HepG2 (cell line): ENCODE measurements around the gene JADE2. TPM values are rescaled to one million over a fixed set of nuclear protein-coding genes. Genes with fewer than 3 reads are reported as not detected.
A peak's percentile ranks its signal among the peaks of the same experiment; 100 is the strongest.

ENCODE experiments used
- ATAC-seq: fragments of 200-7000 bp; cut with Tn5 transposase; 3 replicates; pipeline ENCODE4 v1.9.1; 2020; ENCODE audit warnings: mild to moderate bottlenecking, moderate library complexity
- BruUV-seq: library from RNA; stranded (reverse); fragments of 400-500 nt; replicated peaks from 2 replicates; lab custom pipeline; 2021; lab: Mats Ljungman, UMichigan
- CTCF ChIA-PET: fragments of 300-600 bp; formaldehyde crosslinking; extraction: SDS; loops from one replicate; lab custom pipeline; 2021; ENCODE audit warnings: low total read pairs, inconsistent platforms, low intra/inter-chr PET ratio; lab: Yijun Ruan, JAX
- POLR2A ChIA-PET: fragments of 350-600 bp; sonication (Branson Sonifier 250); formaldehyde crosslinking; loops from one replicate; lab custom pipeline; 2020; ENCODE audit warnings: antibody characterized with exemption, inconsistent platforms; lab: Yijun Ruan, JAX
- DNase-seq: peaks from one replicate; pipeline ENCODE4 v3.0.0-alpha.2; 2015; ENCODE audit warnings: low spot score
- FAIRE-seq: peaks from 3 replicates; lab custom pipeline; 2011; peaks lifted over from hg19 to GRCh38; lab: Jason Lieb, UNC
- H2AFZ ChIP-seq: one replicate; pipeline ENCODE4 v1.6.1; 2011; ENCODE audit warnings: low read length, inconsistent platforms
- H3K27ac ChIP-seq: fragments of 300-600 bp; 3 replicates; pipeline ENCODE4 v1.8.0; 2011; ENCODE audit warnings: mixed run types, mild to moderate bottlenecking, mixed read lengths, low read length, inconsistent platforms; ENCODE audit not compliant: insufficient read depth; ENCODE audit errors: extremely low read length
- H3K27me3 ChIP-seq, 2 experiments: fragments of 200-600 bp in 1 of 2; 2 replicates in 1 of 2; 3 replicates in 1 of 2; pipeline versions ENCODE4 v1.6.0 to v1.8.0; 2011; ENCODE audit warnings: low read length in 2 of 2, mild to moderate bottlenecking in 2 of 2, moderate library complexity in 2 of 2, inconsistent platforms in 1 of 2; ENCODE audit not compliant: insufficient read depth in 2 of 2, control insufficient read depth in 1 of 2
- H3K36me3 ChIP-seq, 2 experiments: fragments of 200-600 bp in 1 of 2; replicated peaks in 1 of 2; 2 replicates in 1 of 2; 3 replicates in 1 of 2; pipeline versions ENCODE4 v1.5.1 to v1.8.0; 2011; ENCODE audit warnings: low read length in 2 of 2, inconsistent platforms in 1 of 2; ENCODE audit not compliant: insufficient read depth in 2 of 2, control insufficient read depth in 1 of 2
- H3K4me1 ChIP-seq: 2 replicates; pipeline ENCODE4 v1.5.1; 2012; ENCODE audit warnings: low read length, inconsistent platforms; ENCODE audit not compliant: insufficient read depth
- H3K4me2 ChIP-seq: 2 replicates; pipeline ENCODE4 v1.6.0; 2011; ENCODE audit warnings: low read depth, low read length, inconsistent platforms
- H3K4me3 ChIP-seq, 3 experiments: fragments of 200-600 bp in 1 of 3; sonication (generic), shearing (Covaris generic) in 1 of 3; replicated peaks in 1 of 3; 2 replicates each; pipeline ENCODE4 v1.5.1; 2011 to 2016; ENCODE audit warnings: low read length in 3 of 3, inconsistent platforms in 2 of 3, low read depth in 2 of 3, mild to moderate bottlenecking in 2 of 3, control low read depth in 1 of 3, mixed read lengths in 1 of 3; ENCODE audit not compliant: insufficient read depth in 1 of 3
- H3K79me2 ChIP-seq: one replicate; pipeline ENCODE4 v1.6.1; 2011; ENCODE audit warnings: low read length, inconsistent platforms; ENCODE audit not compliant: insufficient read depth
- H3K9ac ChIP-seq: 2 replicates; pipeline ENCODE4 v1.6.0; 2011; ENCODE audit warnings: mild to moderate bottlenecking, low read depth, low read length, inconsistent platforms; ENCODE audit not compliant: insufficient read depth
- H3K9me3 ChIP-seq: 2 replicates; pipeline ENCODE4 v1.5.1; 2012; ENCODE audit warnings: mild to moderate bottlenecking, low read length
- H4K20me1 ChIP-seq: 2 replicates; pipeline ENCODE4 v1.6.0; 2011; ENCODE audit warnings: inconsistent platforms, mild to moderate bottlenecking, low read length, moderate library complexity; ENCODE audit not compliant: insufficient read depth
- ARNT2 ChIP-seq: sonication (generic); formaldehyde crosslinking; IDR thresholded peaks from 2 replicates; pipeline ENCODE4 v1.8.0; 2022; ENCODE audit warnings: mild to moderate bottlenecking, low read depth, missing genetic modification reagents, moderate library complexity
- CBX2 ChIP-seq, 2 experiments: fragments of 200-600 bp in 1 of 2; sonication (generic); formaldehyde crosslinking in 1 of 2; IDR thresholded peaks; 2 replicates each; pipeline versions ENCODE4 v1.7.0 to v1.8.1; 2018 to 2022; ENCODE audit warnings: low read depth in 2 of 2, low read length in 1 of 2, mild to moderate bottlenecking in 1 of 2, missing genetic modification reagents in 1 of 2
- CREM ChIP-seq, 2 experiments: sonication (generic) in 1 of 2; formaldehyde crosslinking in 1 of 2; IDR thresholded peaks; 2 replicates each; pipeline versions ENCODE4 v1.4.0 to v1.6.1; 2016 to 2020; ENCODE audit warnings: antibody characterized with exemption in 1 of 2, mild to moderate bottlenecking in 1 of 2, missing genetic modification reagents in 1 of 2
- DMAP1 ChIP-seq: IDR thresholded peaks from 2 replicates; pipeline ENCODE4 v1.6.1; 2016
- E2F1 ChIP-seq: sonication (generic); formaldehyde crosslinking; IDR thresholded peaks from 2 replicates; pipeline ENCODE4 v1.5.0; 2020; ENCODE audit warnings: missing genetic modification reagents
- FOXK1 ChIP-seq: sonication (generic); formaldehyde crosslinking; IDR thresholded peaks from 2 replicates; pipeline ENCODE4 v1.4.0; 2020; ENCODE audit warnings: low read depth, missing genetic modification reagents, borderline replicate concordance
- GFI1 ChIP-seq: sonication (generic); formaldehyde crosslinking; IDR thresholded peaks from 2 replicates; pipeline ENCODE4 v1.5.0; 2020; ENCODE audit warnings: missing genetic modification reagents, mild to moderate bottlenecking, borderline replicate concordance
- IRF2 ChIP-seq: IDR thresholded peaks from 2 replicates; pipeline ENCODE4 v1.6.1; 2018; ENCODE audit warnings: missing genetic modification reagents, missing compliant biosample characterization
- MAZ ChIP-seq, 2 experiments: sonication (generic) in 1 of 2; formaldehyde crosslinking in 1 of 2; IDR thresholded peaks; 2 replicates each; pipeline versions ENCODE4 v1.5.0 to v1.6.1; 2012 to 2020; ENCODE audit warnings: low read depth in 2 of 2, mild to moderate bottlenecking in 2 of 2, borderline replicate concordance in 1 of 2, improper control_type of control experiment in 1 of 2, low read length in 1 of 2, missing genetic modification reagents in 1 of 2, moderate library complexity in 1 of 2
- MIER3 ChIP-seq: IDR thresholded peaks from 2 replicates; pipeline ENCODE4 v1.6.1; 2016; ENCODE audit warnings: missing compliant biosample characterization, borderline replicate concordance
- NFKB2 ChIP-seq: sonication (generic); formaldehyde crosslinking; IDR thresholded peaks from 2 replicates; pipeline ENCODE4 v1.4.0; 2020; ENCODE audit warnings: missing genetic modification reagents, borderline replicate concordance
- NKX3-1 ChIP-seq: sonication (generic); formaldehyde crosslinking; IDR thresholded peaks from 2 replicates; pipeline ENCODE4 v1.5.0; 2020; ENCODE audit warnings: missing genetic modification reagents
- ZBTB25 ChIP-seq: IDR thresholded peaks from 2 replicates; pipeline ENCODE4 v1.6.1; 2018; ENCODE audit warnings: missing genetic modification reagents
- ZNF598 ChIP-seq: sonication (generic); formaldehyde crosslinking; IDR thresholded peaks from 2 replicates; pipeline ENCODE4 v1.5.1; 2020; ENCODE audit warnings: mild to moderate bottlenecking, missing genetic modification reagents, borderline replicate concordance
- WGBS: methylation state at CpG from one replicate; pipeline ENCODE4 v1.1.6; 2017; ENCODE audit warnings: low lambda C conversion rate; 5-methylcytosine and 5-hydroxymethylcytosine counted together
- in situ Hi-C: cut with HindIII; loops from 2 replicates; pipeline ENCODE4 v1.10.0; 2017; ENCODE audit warnings: low pct_unique_long_range_greater_than_20kb; ENCODE audit not compliant: extremely low pct_ligation_motif_present
- intact Hi-C: fragments of 100-400 bp; cut with micrococcal nuclease; formaldehyde crosslinking; loops from one replicate; pipeline ENCODE4 v1.10.0; 2022; ENCODE audit not compliant: unreplicated experiment
- polyA plus RNA-seq, 8 experiments: library from polyadenylated mRNA; depleted of rRNA in 3 of 8; stranded (reverse) in 7 of 8; unstranded in 1 of 8; fragments of >200 nt; fragmentation: Illumina TruSeq in 4 of 8; extraction: Trizol in 4 of 8; gene quantifications; 2 replicates each; pipeline versions ENCODE4 v1.2.1 to v1.2.3, GENCODE V29; 2011 to 2016; ENCODE audit warnings: low read depth in 4 of 8, missing spikeins in 1 of 8, mixed read lengths in 1 of 8; ENCODE audit not compliant: insufficient read depth in 1 of 8
- total RNA-seq, 5 experiments: library from RNA; depleted of rRNA; stranded (reverse); fragments of >200 nt; fragmentation: Illumina TruSeq; extraction: Trizol; gene quantifications; 2 replicates each; pipeline ENCODE4 v1.2.3, GENCODE V29; 2016; ENCODE audit warnings: low read depth in 1 of 5
- TF ChIP-seq, protein P1 (sequence below): sonication (generic); formaldehyde crosslinking; IDR thresholded peaks from 2 replicates; pipeline ENCODE4 v1.8.0; 2022; ENCODE audit warnings: low read depth, missing genetic modification reagents

The JADE2 gene
- total and polyA plus RNA-seq, 2 of the 13 experiments (the other 11 are each of a cell fraction or from before 2014, with no cell fraction given) = 7.5 to 15.1 TPM

DNA sequence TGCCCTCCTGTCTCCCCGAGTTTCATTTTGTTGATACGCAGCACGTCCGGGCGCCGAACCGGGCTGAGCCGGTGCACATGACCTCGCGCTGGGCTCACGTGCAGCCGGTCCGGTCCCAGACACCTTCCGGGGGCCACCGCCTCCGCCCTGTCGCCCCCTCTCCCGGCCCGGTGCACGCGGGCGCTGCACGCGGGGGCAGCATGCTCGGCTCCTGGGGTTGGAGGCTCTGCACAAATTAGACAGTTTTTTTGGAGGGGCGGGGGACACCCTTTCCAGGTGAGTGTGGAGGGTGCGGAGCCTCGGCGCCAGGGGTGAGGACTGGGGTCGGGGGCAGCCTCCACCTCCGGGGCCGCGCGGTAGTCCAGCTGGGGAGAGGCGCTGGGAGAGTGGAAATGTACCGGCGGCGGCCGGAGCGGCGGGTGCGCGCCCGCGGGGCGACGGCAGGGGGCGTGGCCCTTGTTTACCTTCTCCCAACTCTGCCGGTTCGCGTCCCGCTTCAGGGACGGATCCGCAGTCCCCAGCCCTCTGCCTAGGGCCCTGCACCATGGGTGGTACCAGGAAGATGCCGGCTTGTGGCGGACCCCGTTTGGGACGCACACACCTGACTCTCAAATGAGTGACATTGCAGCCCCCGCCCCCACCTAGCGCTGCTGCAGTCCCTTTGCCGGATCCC, 1.1 kb downstream of the JADE2 start:
- FAIRE-seq (no peak), DNase-seq (peak; percentile 67), ATAC-seq (peak; percentile 54)
- Histone ChIP-seq H3K9ac (peak overlapping the region; percentile 83), H3K27me3 (no peaks in the 10 kb centered on the region; a peak in 1 of 5 replicates), H3K79me2 (peaks cover 30% of the 10 kb centered on the region), H3K9me3 (no peaks in the 10 kb centered on the region), H3K4me1 (peaks cover 48% of the 10 kb centered on the region), H3K4me2 (peak overlapping the region; percentile 92), H4K20me1 (no peaks in the 10 kb centered on the region), H3K36me3 (0 out of 5 replicates have a peak, but pooled peaks cover 0 to 1% of the 10 kb centered on the region in 2 experiments), H3K4me3 (peak overlapping the region; percentile 85 to 92 (median 86)), H3K27ac (peak overlapping the region; percentile 95), H2AFZ (no peak overlapping the region)
- ChIA-PET POLR2A (interaction anchor here (0.6 to 6.9 kb wide), 10 partner anchors 14 to 155 kb away, joined by 3 to 109 read pairs (median 26); partner anchors contain the start of genes CDKN2AIPNL and UBE2B), CTCF (interaction anchor here (1.9 kb wide), 1 partner anchor 14 kb away, joined by 4 read pairs; no protein-coding TSS in a partner anchor)
- in situ Hi-C loops (no loop called here), intact Hi-C loops (loop anchor here (2.0 to 5.0 kb wide), 2 partner anchors 20 to 51 kb away; no protein-coding TSS in a partner anchor)
- 0% methylated on average over 16 of the region's 61 CpGs for WGBS
- BruUV-seq = TSS peak; percentile 11
- TF ChIP-seq NKX3-1 (CRISPR knock-in tag) (peak; percentile 80), CBX2 (IDR thresholded peaks at IDR 0.05; ENCODE audit: low read depth, low read length) (no peak), CBX2 (CRISPR knock-in tag; IDR thresholded peaks at IDR 0.05; ENCODE audit: low read depth) (no peak), ZNF598 (no peak), FOXK1 (CRISPR knock-in tag) (peak; percentile 89; the same call in 1 of the 2 replicates), MIER3 (CRISPR knock-in tag) (no peak), IRF2 (CRISPR knock-in tag) (peak; percentile 26; the same call in 1 of the 2 replicates), DMAP1 (CRISPR knock-in tag) (peak; percentile 93), ARNT2 (CRISPR knock-in tag) (peak; percentile 38; the same call in 1 of the 2 replicates), E2F1 (CRISPR knock-in tag) (0 out of 2 replicates have a peak, but pooled peaks have one; percentile 25), GFI1 (CRISPR knock-in tag) (no peak), CREM (IDR thresholded peaks at IDR 0.05) (no peak), CREM (CRISPR knock-in tag; IDR thresholded peaks at IDR 0.05) (no peak), NFKB2 (peak; percentile 84; the same call in 1 of the 2 replicates), MAZ (IDR thresholded peaks at IDR 0.05; ENCODE audit: borderline replicate concordance, low read depth, low read length) (peak; percentile 13; the same call in 1 of the 2 replicates), MAZ (CRISPR knock-in tag; IDR thresholded peaks at IDR 0.05; ENCODE audit: low read depth) (peak; percentile 49; the same call in 1 of the 2 replicates), ZBTB25 (CRISPR knock-in tag) (peak; percentile 49)
- TF ChIP-seq, protein P1, sequence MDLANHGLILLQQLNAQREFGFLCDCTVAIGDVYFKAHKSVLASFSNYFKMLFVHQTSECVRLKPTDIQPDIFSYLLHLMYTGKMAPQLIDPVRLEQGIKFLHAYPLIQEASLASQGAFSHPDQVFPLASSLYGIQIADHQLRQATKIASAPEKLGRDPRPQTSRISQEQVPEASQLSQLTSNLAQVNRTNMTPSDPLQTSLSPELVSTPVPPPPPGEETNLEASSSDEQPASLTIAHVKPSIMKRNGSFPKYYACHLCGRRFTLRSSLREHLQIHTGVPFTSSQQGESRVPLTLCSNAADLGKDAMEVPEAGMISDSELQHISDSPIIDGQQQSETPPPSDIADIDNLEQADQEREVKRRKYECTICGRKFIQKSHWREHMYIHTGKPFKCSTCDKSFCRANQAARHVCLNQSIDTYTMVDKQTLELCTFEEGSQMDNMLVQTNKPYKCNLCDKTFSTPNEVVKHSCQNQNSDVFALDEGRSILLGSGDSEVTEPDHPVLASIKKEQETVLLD (CRISPR knock-in tag) = peak; percentile 88
